ENCODE measurements around the gene SPP2.

The SPP2 gene

GRCh38 chr2:234051374-234052070 lies 1.0 kb downstream of the SPP2 start:
- H3K36me3 ChIP-seq (ENCODE audit: insufficient read depth, low read length), result no peaks in the 10 kb centered on the region
- H3K27me3 ChIP-seq (ENCODE audit: insufficient read depth, low read length), result no peaks in the 10 kb centered on the region
- H2AFZ ChIP-seq (ENCODE audit: low read depth, low read length), result no peak overlapping the region
- H3K4me1 ChIP-seq (ENCODE audit: insufficient read depth, low read length), result no peaks in the 10 kb centered on the region
- H3K9me3 ChIP-seq (ENCODE audit: low read length), result no peaks in the 10 kb centered on the region
- H3K4me3 ChIP-seq (ENCODE audit: low read length), result no peak overlapping the region

GRCh38 chr2:234058881-234059280 lies 8.4 kb downstream of the SPP2 start:
- Histone ChIP-seq H3K4me1 (ENCODE audit: insufficient read depth, low read length) (no peaks in the 10 kb centered on the region), H3K36me3 (ENCODE audit: insufficient read depth, low read length) (no peaks in the 10 kb centered on the region), H2AFZ (ENCODE audit: low read depth, low read length) (no peak overlapping the region), H3K9me3 (ENCODE audit: low read length) (no peaks in the 10 kb centered on the region), H3K4me3 (ENCODE audit: low read length) (no peak overlapping the region), H3K27me3 (ENCODE audit: insufficient read depth, low read length) (no peaks in the 10 kb centered on the region)

GRCh38 chr2:234060236-234060635 lies 9.7 kb downstream of the SPP2 start:
- Histone ChIP-seq H3K36me3 (ENCODE audit: insufficient read depth, low read length) (no peaks in the 10 kb centered on the region), H2AFZ (ENCODE audit: low read depth, low read length) (no peak overlapping the region), H3K4me3 (ENCODE audit: low read length) (no peak overlapping the region), H3K4me1 (ENCODE audit: insufficient read depth, low read length) (no peaks in the 10 kb centered on the region), H3K27me3 (ENCODE audit: insufficient read depth, low read length) (no peaks in the 10 kb centered on the region), H3K9me3 (ENCODE audit: low read length) (no peaks in the 10 kb centered on the region)

- Histone ChIP-seq H3K9me3 (ENCODE audit: low read length) (no peaks in the 10 kb centered on the region), H2AFZ (ENCODE audit: low read depth, low read length) (no peak overlapping the region), H3K36me3 (ENCODE audit: insufficient read depth, low read length) (no peaks in the 10 kb centered on the region), H3K4me1 (ENCODE audit: insufficient read depth, low read length) (no peaks in the 10 kb centered on the region), H3K27me3 (ENCODE audit: insufficient read depth, low read length) (no peaks in the 10 kb centered on the region), H3K4me3 (ENCODE audit: low read length) (no peak overlapping the region)
Measured at GRCh38 chr2:234061624-234062257, 11.2 kb downstream of the SPP2 start.

GRCh38 chr2:234066587-234066986 lies 16.1 kb downstream of the SPP2 start:
- Histone ChIP-seq H3K36me3 (ENCODE audit: insufficient read depth, low read length) (no peaks in the 10 kb centered on the region), H3K4me1 (ENCODE audit: insufficient read depth, low read length) (no peaks in the 10 kb centered on the region), H3K9me3 (ENCODE audit: low read length) (no peaks in the 10 kb centered on the region), H3K4me3 (ENCODE audit: low read length) (no peak overlapping the region), H3K27me3 (ENCODE audit: insufficient read depth, low read length) (no peaks in the 10 kb centered on the region), H2AFZ (ENCODE audit: low read depth, low read length) (no peak overlapping the region)

GRCh38 chr2:234071664-234072063 lies 21.2 kb downstream of the SPP2 start:
- no peaks in the 10 kb centered on the region for H3K27me3 ChIP-seq (ENCODE audit: insufficient read depth, low read length)
- no peaks in the 10 kb centered on the region for H3K4me1 ChIP-seq (ENCODE audit: insufficient read depth, low read length)
- no peak overlapping the region for H2AFZ ChIP-seq (ENCODE audit: low read depth, low read length)
- no peaks in the 10 kb centered on the region for H3K9me3 ChIP-seq (ENCODE audit: low read length)
- H3K36me3 ChIP-seq (ENCODE audit: insufficient read depth, low read length), result no peaks in the 10 kb centered on the region
- no peak overlapping the region for H3K4me3 ChIP-seq (ENCODE audit: low read length)

GRCh38 chr2:234072454-234072853 lies 22.0 kb downstream of the SPP2 start:
- Histone ChIP-seq H2AFZ (ENCODE audit: low read depth, low read length) (no peak overlapping the region), H3K27me3 (ENCODE audit: insufficient read depth, low read length) (no peaks in the 10 kb centered on the region), H3K36me3 (ENCODE audit: insufficient read depth, low read length) (no peaks in the 10 kb centered on the region), H3K4me3 (ENCODE audit: low read length) (no peak overlapping the region), H3K9me3 (ENCODE audit: low read length) (no peaks in the 10 kb centered on the region), H3K4me1 (ENCODE audit: insufficient read depth, low read length) (no peaks in the 10 kb centered on the region)

GRCh38 chr2:234074751-234075517 lies 24.4 kb downstream of the SPP2 start:
- Histone ChIP-seq H3K27me3 (ENCODE audit: insufficient read depth, low read length) (no peaks in the 10 kb centered on the region), H3K36me3 (ENCODE audit: insufficient read depth, low read length) (no peaks in the 10 kb centered on the region), H3K4me3 (ENCODE audit: low read length) (no peak overlapping the region), H2AFZ (ENCODE audit: low read depth, low read length) (no peak overlapping the region), H3K4me1 (ENCODE audit: insufficient read depth, low read length) (no peaks in the 10 kb centered on the region), H3K9me3 (ENCODE audit: low read length) (no peaks in the 10 kb centered on the region)

- Histone ChIP-seq H3K36me3 (ENCODE audit: insufficient read depth, low read length) (no peaks in the 10 kb centered on the region), H3K4me3 (ENCODE audit: low read length) (no peak overlapping the region), H3K27me3 (ENCODE audit: insufficient read depth, low read length) (no peaks in the 10 kb centered on the region), H3K9me3 (ENCODE audit: low read length) (no peaks in the 10 kb centered on the region), H2AFZ (ENCODE audit: low read depth, low read length) (no peak overlapping the region), H3K4me1 (ENCODE audit: insufficient read depth, low read length) (no peaks in the 10 kb centered on the region)
Measured at GRCh38 chr2:234075518-234075915, 25.0 kb downstream of the SPP2 start.

- Histone ChIP-seq H3K9me3 (ENCODE audit: low read length) (no peaks in the 10 kb centered on the region), H3K36me3 (ENCODE audit: insufficient read depth, low read length) (no peaks in the 10 kb centered on the region), H3K4me1 (ENCODE audit: insufficient read depth, low read length) (no peaks in the 10 kb centered on the region), H2AFZ (ENCODE audit: low read depth, low read length) (no peak overlapping the region), H3K27me3 (ENCODE audit: insufficient read depth, low read length) (no peaks in the 10 kb centered on the region), H3K4me3 (ENCODE audit: low read length) (no peak overlapping the region)
Measured at GRCh38 chr2:234075947-234076346, 25.4 kb downstream of the SPP2 start.

- Histone ChIP-seq H3K4me1 (ENCODE audit: insufficient read depth, low read length) (no peaks in the 10 kb centered on the region), H3K9me3 (ENCODE audit: low read length) (no peaks in the 10 kb centered on the region), H3K4me3 (ENCODE audit: low read length) (no peak overlapping the region), H2AFZ (ENCODE audit: low read depth, low read length) (no peak overlapping the region), H3K27me3 (ENCODE audit: insufficient read depth, low read length) (no peaks in the 10 kb centered on the region), H3K36me3 (ENCODE audit: insufficient read depth, low read length) (no peaks in the 10 kb centered on the region)
Measured at GRCh38 chr2:234076451-234076850, 25.9 kb downstream of the SPP2 start.

GRCh38 chr2:234078129-234078528 lies 27.6 kb downstream of the SPP2 start:
- Histone ChIP-seq H3K27me3 (ENCODE audit: insufficient read depth, low read length) (no peaks in the 10 kb centered on the region), H3K36me3 (ENCODE audit: insufficient read depth, low read length) (no peaks in the 10 kb centered on the region)

GRCh38 chr2:234081970-234082822 lies 31.7 kb downstream of the SPP2 start:
- Histone ChIP-seq H3K4me1 (ENCODE audit: insufficient read depth, low read length) (no peaks in the 10 kb centered on the region), H3K9me3 (ENCODE audit: low read length) (no peaks in the 10 kb centered on the region), H2AFZ (ENCODE audit: low read depth, low read length) (no peak overlapping the region), H3K36me3 (ENCODE audit: insufficient read depth, low read length) (no peaks in the 10 kb centered on the region), H3K27me3 (ENCODE audit: insufficient read depth, low read length) (no peaks in the 10 kb centered on the region), H3K4me3 (ENCODE audit: low read length) (no peak overlapping the region)

More at GRCh38 chr2:234078129-234078528, 27.6 kb downstream of the SPP2 start:
- Histone ChIP-seq H3K9me3 (ENCODE audit: low read length) (no peaks in the 10 kb centered on the region), H3K4me1 (ENCODE audit: insufficient read depth, low read length) (no peaks in the 10 kb centered on the region), H2AFZ (ENCODE audit: low read depth, low read length) (no peak overlapping the region), H3K4me3 (ENCODE audit: low read length) (no peak overlapping the region)
